K562 (cell line): ENCODE data around the gene NFIB. TPM values are rescaled to one million over a fixed set of nuclear protein-coding genes. Genes with fewer than 3 reads are reported as not detected.

Source experiments
- ATAC-seq: fragments of 200-7000 bp; cut with Tn5 transposase; 3 replicates; pipeline ENCODE4 v1.9.1; 2020; ENCODE audit warnings: moderate library complexity
- BruUV-seq: library from RNA; stranded (reverse); fragments of 400-500 nt; replicated peaks from 2 replicates; lab custom pipeline; 2021; lab: Mats Ljungman, UMichigan
- CTCF ChIA-PET: fragments of 300-600 bp; formaldehyde crosslinking; extraction: SDS; loops from one replicate; lab custom pipeline; 2021; ENCODE audit warnings: low intra/inter-chr PET ratio; lab: Yijun Ruan, JAX
- POLR2A ChIA-PET: fragments of 300-600, 350-650 bp; sonication (Branson Sonifier 250); formaldehyde crosslinking; extraction: SDS; loops from one replicate; lab custom pipeline; 2021; ENCODE audit warnings: antibody characterized with exemption, inconsistent platforms; lab: Yijun Ruan, JAX
- DNase-seq, 4 experiments: peaks; one replicate each; pipeline versions ENCODE4 v3.0.0 to v3.0.0-alpha.2; 2011 to 2018; ENCODE audit warnings: low spot score in 3 of 4, mixed read lengths in 3 of 4; ENCODE audit errors: extremely low read depth in 1 of 4
- FAIRE-seq: peaks from 2 replicates; lab custom pipeline; 2011; peaks lifted over from hg19 to GRCh38; lab: Jason Lieb, UNC
- H2AFZ ChIP-seq: 2 replicates; pipeline ENCODE4 v1.6.0; 2011; ENCODE audit warnings: low read depth, low read length, control low read depth, inconsistent platforms
- H3K27ac ChIP-seq: fragments of 200-600 bp; 3 replicates; pipeline ENCODE4 v1.8.0; 2011; ENCODE audit warnings: low read depth, mild to moderate bottlenecking, control low read depth, inconsistent platforms, low read length, moderate library complexity, mixed read lengths; ENCODE audit errors: extremely low read depth
- H3K27me3 ChIP-seq, 2 experiments: fragments of 300-600 bp in 1 of 2; 2 replicates in 1 of 2; 3 replicates in 1 of 2; pipeline versions ENCODE4 v1.6.0 to v1.8.0; 2011; ENCODE audit warnings: inconsistent platforms in 2 of 2, low read length in 2 of 2, mild to moderate bottlenecking in 1 of 2, mixed read lengths in 1 of 2, moderate library complexity in 1 of 2; ENCODE audit not compliant: control insufficient read depth in 2 of 2, insufficient read depth in 2 of 2
- H3K36me3 ChIP-seq: fragments of 300-600 bp; 3 replicates; pipeline ENCODE4 v1.8.0; 2011; ENCODE audit warnings: mild to moderate bottlenecking, low read length, inconsistent platforms; ENCODE audit not compliant: control insufficient read depth, insufficient read depth
- H3K4me1 ChIP-seq, 2 experiments: fragments of 200-600 bp in 1 of 2; replicated peaks in 1 of 2; 2 replicates in 1 of 2; 3 replicates in 1 of 2; pipeline versions ENCODE4 v1.5.1 to v1.8.0; 2011; ENCODE audit warnings: inconsistent platforms in 2 of 2, low read length in 2 of 2, mild to moderate bottlenecking in 1 of 2, mixed read lengths in 1 of 2, moderate library complexity in 1 of 2; ENCODE audit not compliant: control insufficient read depth in 2 of 2, insufficient read depth in 2 of 2
- H3K4me2 ChIP-seq: 2 replicates; pipeline ENCODE4 v1.6.1; 2011; ENCODE audit warnings: low read length, control low read depth, inconsistent platforms, mixed read lengths; ENCODE audit not compliant: insufficient read depth
- H3K4me3 ChIP-seq: fragments of 200-600 bp; sonication (generic), shearing (Covaris generic); 2 replicates; pipeline ENCODE4 v1.5.1; 2016; ENCODE audit warnings: control low read depth, inconsistent platforms
- H3K79me2 ChIP-seq: fragments of 200-600 bp; 3 replicates; pipeline ENCODE4 v1.8.0; 2011; ENCODE audit warnings: low read length, inconsistent platforms; ENCODE audit not compliant: control insufficient read depth, insufficient read depth
- H3K9ac ChIP-seq, 2 experiments: 2 replicates each; pipeline versions ENCODE4 v1.6.0 to v1.6.1; 2011; ENCODE audit warnings: low read depth in 2 of 2, low read length in 2 of 2, control low read depth in 1 of 2, inconsistent platforms in 1 of 2, mild to moderate bottlenecking in 1 of 2, mixed read lengths in 1 of 2; ENCODE audit not compliant: insufficient read depth in 1 of 2
- H3K9me1 ChIP-seq: one replicate; pipeline ENCODE4 v1.6.0; 2011; ENCODE audit warnings: inconsistent platforms, mild to moderate bottlenecking, low read length, moderate library complexity; ENCODE audit not compliant: control insufficient read depth, insufficient read depth
- H3K9me3 ChIP-seq: replicated peaks from 2 replicates; pipeline ENCODE4 v1.5.1; 2011; ENCODE audit warnings: low read depth, low read length, inconsistent platforms; ENCODE audit not compliant: control insufficient read depth, insufficient read depth
- H4K20me1 ChIP-seq: replicated peaks from 2 replicates; pipeline ENCODE4 v1.6.1; 2011; ENCODE audit warnings: low read length, inconsistent platforms, mixed read lengths; ENCODE audit not compliant: control insufficient read depth, insufficient read depth
- FOXA3 ChIP-seq, 2 experiments: fragments of 450-650 bp in 1 of 2; sonication (generic) in 1 of 2; formaldehyde crosslinking; IDR thresholded peaks in 1 of 2; conservative IDR thresholded peaks in 1 of 2; 2 replicates each; pipeline versions ENCODE4 v1.4.0 to v1.8.0; 2020 to 2022; ENCODE audit warnings: mild to moderate bottlenecking in 2 of 2, missing genetic modification reagents in 1 of 2
- MEF2A ChIP-seq: IDR thresholded peaks from 2 replicates; pipeline ENCODE4 v1.6.1; 2011; ENCODE audit warnings: low read depth, mild to moderate bottlenecking, low read length, moderate library complexity; ENCODE audit not compliant: control insufficient read depth
- MIER1 ChIP-seq: fragments of 450-650 bp; IDR thresholded peaks from 2 replicates; pipeline ENCODE4 v1.6.1; 2016; ENCODE audit warnings: antibody characterized with exemption, mild to moderate bottlenecking, low read depth
- NEUROD1 ChIP-seq: fragments of 150-350 bp; IDR thresholded peaks from 2 replicates; pipeline ENCODE4 v1.6.1; 2014; ENCODE audit warnings: borderline replicate concordance, low read length, low read depth; ENCODE audit not compliant: partially characterized antibody
- TEAD2 ChIP-seq: fragments of 450-650 bp; IDR thresholded peaks from 2 replicates; pipeline ENCODE4 v1.6.1; 2016; ENCODE audit warnings: missing genetic modification characterization, control low read depth, missing compliant biosample characterization
- ZNF431 ChIP-seq: sonication (generic); formaldehyde crosslinking; IDR thresholded peaks from 2 replicates; pipeline ENCODE4 v1.8.0; 2022; ENCODE audit warnings: mild to moderate bottlenecking, missing genetic modification reagents
- ZNF444 ChIP-seq: fragments of 250-450 bp; sonication (Bioruptor Pico); IDR thresholded peaks from 2 replicates; pipeline ENCODE4 v1.4.0; 2020; ENCODE audit warnings: mild to moderate bottlenecking, moderate library complexity
- ZNF780A ChIP-seq: fragments of 250-450 bp; sonication (Bioruptor Pico); IDR thresholded peaks from 2 replicates; pipeline ENCODE4 v1.5.0; 2021; ENCODE audit warnings: mild to moderate bottlenecking
- WGBS: fragments of 100-300 bp; shearing (Covaris generic); methylation state at CpG from one replicate; pipeline ENCODE4 v1.1.6; 2016; ENCODE audit warnings: low coverage, mixed read lengths; ENCODE audit not compliant: insufficient coverage; ENCODE audit errors: missing lambda C conversion rate; 5-methylcytosine and 5-hydroxymethylcytosine counted together
- in situ Hi-C: fragments of 300-500 bp; cut with MboI; formaldehyde crosslinking; loops from 4 replicates; pipeline ENCODE4 v1.15.0; 2018; ENCODE audit warnings: inconsistent platforms, mixed read lengths
- intact Hi-C: fragments of 100-400 bp; cut with micrococcal nuclease; formaldehyde crosslinking; loops from 2 replicates; pipeline ENCODE4 v1.14.2; 2022
- polyA plus RNA-seq, 8 experiments: library from polyadenylated mRNA; depleted of rRNA in 4 of 8; stranded (reverse) in 5 of 8; unstranded in 3 of 8; fragments of >200 nt; fragmentation: Nextera tagmentation in 2 of 8; fragmentation: Illumina TruSeq in 1 of 8; extraction: Ambion mirVana in 2 of 8; extraction: Trizol in 1 of 8; gene quantifications; 2 replicates each; pipeline versions ENCODE4 v1.2.1 to v1.2.3, GENCODE V29; 2011 to 2014; ENCODE audit warnings: inconsistent platforms in 1 of 8, missing spikeins in 1 of 8
- total RNA-seq, 7 experiments: library from RNA; depleted of rRNA in 6 of 7; stranded (reverse); fragments of >200 nt in 6 of 7; fragmentation: Illumina TruSeq in 2 of 7; extraction: Trizol in 2 of 7; gene quantifications; 2 replicates each; pipeline versions ENCODE4 v1.2.1 to v1.2.3, GENCODE V29; 2011 to 2021; ENCODE audit warnings: low replicate concordance in 1 of 7
- TF ChIP-seq, protein P1 (sequence below): IDR thresholded peaks from 3 replicates; pipeline ENCODE4 v1.6.1; 2011; ENCODE audit warnings: borderline replicate concordance, mild to moderate bottlenecking; ENCODE audit not compliant: insufficient read length, insufficient read depth

Gene NFIB
- total and polyA plus RNA-seq, 9 of the 15 experiments (the other 6 are each of a cell fraction or from before 2014, with no cell fraction given) = 1.2 to 3.3 (median 1.9) TPM

- in situ Hi-C loops = no loop called here
Measured at GRCh38 chr9:14158136-14158813, 155.7 kb downstream of the NFIB start.

DNA sequence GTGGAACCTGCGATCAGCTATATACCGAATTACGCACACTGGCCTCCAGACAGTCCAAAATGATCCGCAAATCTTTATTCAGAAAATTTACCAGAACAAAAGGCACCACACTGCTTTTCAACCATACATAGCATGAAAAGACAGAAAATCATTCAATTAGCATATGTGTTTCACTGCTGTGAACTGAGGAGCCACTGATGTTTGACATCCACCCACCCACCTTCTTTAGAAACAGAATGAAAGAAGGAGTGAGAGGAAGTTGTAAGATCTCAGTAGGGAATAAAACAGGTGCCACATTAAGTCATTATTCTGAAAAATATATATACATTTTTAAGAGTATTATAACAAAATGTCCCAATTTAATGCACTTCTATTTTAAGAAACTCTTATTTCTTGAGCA lies 156.8 kb downstream of the NFIB start:
- H2AFZ ChIP-seq = no peak overlapping the region
- WGBS = 26% methylated on average over 4 of the region's 4 CpGs
- no peaks in the 10 kb centered on the region for H3K9me1 ChIP-seq
- POLR2A ChIA-PET = no interaction called here
- no peak overlapping the region for H3K9ac ChIP-seq
- no peaks in the 10 kb centered on the region for H3K36me3 ChIP-seq
- no peaks in the 10 kb centered on the region for H3K4me1 ChIP-seq
- no peaks in the 10 kb centered on the region for H4K20me1 ChIP-seq
- no TSS peak for BruUV-seq
- H3K27ac ChIP-seq = no peak overlapping the region
- DNase-seq = no peak
- H3K4me2 ChIP-seq = no peak overlapping the region
- CTCF ChIA-PET = no interaction called here
- ATAC-seq = no peak
- FAIRE-seq = no peak
- no peak overlapping the region for H3K4me3 ChIP-seq
- no peaks in the 10 kb centered on the region for H3K79me2 ChIP-seq
- H3K27me3 ChIP-seq = no peaks in the 10 kb centered on the region
- intact Hi-C loops (no loop called here), in situ Hi-C loops (no loop called here)
- H3K9me3 ChIP-seq = no peaks in the 10 kb centered on the region
- TF ChIP-seq TEAD2 (no peak), ZNF780A (no peak), NEUROD1 (no peak), FOXA3 (CRISPR knock-in tag; conservative IDR thresholded peaks at IDR 0.05 in 1 of 2, IDR thresholded peaks at IDR 0.05 in 1 of 2) (no peak), ZNF431 (CRISPR knock-in tag) (no peak), MIER1 (no peak)
- TF ChIP-seq, protein P1, sequence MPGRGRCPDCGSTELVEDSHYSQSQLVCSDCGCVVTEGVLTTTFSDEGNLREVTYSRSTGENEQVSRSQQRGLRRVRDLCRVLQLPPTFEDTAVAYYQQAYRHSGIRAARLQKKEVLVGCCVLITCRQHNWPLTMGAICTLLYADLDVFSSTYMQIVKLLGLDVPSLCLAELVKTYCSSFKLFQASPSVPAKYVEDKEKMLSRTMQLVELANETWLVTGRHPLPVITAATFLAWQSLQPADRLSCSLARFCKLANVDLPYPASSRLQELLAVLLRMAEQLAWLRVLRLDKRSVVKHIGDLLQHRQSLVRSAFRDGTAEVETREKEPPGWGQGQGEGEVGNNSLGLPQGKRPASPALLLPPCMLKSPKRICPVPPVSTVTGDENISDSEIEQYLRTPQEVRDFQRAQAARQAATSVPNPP = no peak

More at GRCh38 chr9:14158136-14158813, 155.7 kb downstream of the NFIB start:
- H3K27ac ChIP-seq = no peak overlapping the region
- TF ChIP-seq ZNF444 = no peak
- TF ChIP-seq MEF2A = no peak
- TF ChIP-seq, all 486 proteins: peak for 0
- intact Hi-C loops = no loop called here
- Histone ChIP-seq H3K4me1 (no peaks in the 10 kb centered on the region), H3K4me3 (no peak overlapping the region), H4K20me1 (no peaks in the 10 kb centered on the region), H3K36me3 (no peaks in the 10 kb centered on the region), H3K4me2 (no peak overlapping the region), H3K79me2 (no peaks in the 10 kb centered on the region), H2AFZ (no peak overlapping the region), H3K27me3 (no peaks in the 10 kb centered on the region), H3K9ac (no peak overlapping the region), H3K9me3 (no peaks in the 10 kb centered on the region), H3K9me1 (no peaks in the 10 kb centered on the region)
- ChIA-PET CTCF (no interaction called here), POLR2A (no interaction called here)
- BruUV-seq = no TSS peak
- WGBS = 0% methylated on average over 2 of the region's 2 CpGs
- DNase-seq (no peak), ATAC-seq (no peak), FAIRE-seq (no peak)
